GM12878 (cell line): ENCODE measurements around the gene MATN3. TPM values are rescaled to one million over a fixed set of nuclear protein-coding genes. Genes with fewer than 3 reads are reported as not detected.

Source experiments
- ATAC-seq: fragments of 200-7000 bp; cut with Tn5 transposase; 3 replicates; pipeline ENCODE4 v1.9.1; 2020; ENCODE audit warnings: mild to moderate bottlenecking, moderate library complexity
- BruUV-seq: library from RNA; stranded (reverse); fragments of 400-500 nt; replicated peaks from 2 replicates; lab custom pipeline; 2021; lab: Mats Ljungman, UMichigan
- CTCF ChIA-PET: fragments of 300-600 bp; sonication (Branson Sonifier 250); formaldehyde crosslinking; extraction: SDS; loops from one replicate; lab custom pipeline; 2021; ENCODE audit warnings: inconsistent platforms; lab: Yijun Ruan, JAX
- POLR2A ChIA-PET: fragments of 350-600 bp; formaldehyde crosslinking; extraction: SDS; loops from one replicate; lab custom pipeline; 2021; ENCODE audit warnings: inconsistent platforms; lab: Charles Lee
- RAD21 ChIA-PET: fragments of 300-600 bp; sonication (Branson Sonifier 250); formaldehyde crosslinking; loops from one replicate; lab custom pipeline; 2023; ENCODE audit warnings: antibody characterized with exemption; ENCODE audit not compliant: unreplicated experiment; lab: Charles Lee
- SMC1A ChIA-PET: fragments of 300-600 bp; sonication (Branson Sonifier 250); formaldehyde crosslinking; loops from one replicate; lab custom pipeline; 2023; ENCODE audit not compliant: unreplicated experiment, uncharacterized antibody; lab: Charles Lee
- DNase-seq: peaks from one replicate; pipeline ENCODE4 v3.0.0-alpha.2; 2011; ENCODE audit warnings: low read depth, low spot score
- FAIRE-seq: peaks from 3 replicates; lab custom pipeline; 2011; peaks lifted over from hg19 to GRCh38; lab: Jason Lieb, UNC
- H2AFZ ChIP-seq: 2 replicates; pipeline ENCODE4 v1.6.0; 2011; ENCODE audit warnings: low read depth, low read length, control low read depth; ENCODE audit not compliant: control insufficient read depth
- H3K27ac ChIP-seq: 2 replicates; pipeline ENCODE4 v1.5.1; 2011; ENCODE audit warnings: control low read depth; ENCODE audit not compliant: control insufficient read depth, insufficient read depth
- H3K27me3 ChIP-seq, 2 experiments: replicated peaks in 1 of 2; 2 replicates each; pipeline versions ENCODE4 v1.6.0 to v1.6.1; 2011; ENCODE audit warnings: low read length in 1 of 2; ENCODE audit not compliant: control insufficient read depth in 2 of 2, insufficient read depth in 2 of 2
- H3K36me3 ChIP-seq, 2 experiments: 2 replicates each; pipeline ENCODE4 v1.5.1; 2011; ENCODE audit warnings: low read length in 1 of 2; ENCODE audit not compliant: control insufficient read depth in 2 of 2, insufficient read depth in 2 of 2
- H3K4me1 ChIP-seq: 2 replicates; pipeline ENCODE4 v1.6.1; 2011; ENCODE audit warnings: mild to moderate bottlenecking, low read length, moderate library complexity, mixed read lengths; ENCODE audit not compliant: control insufficient read depth, insufficient read depth
- H3K4me2 ChIP-seq: 2 replicates; pipeline ENCODE4 v1.6.0; 2011; ENCODE audit warnings: control low read depth; ENCODE audit not compliant: control insufficient read depth, insufficient read depth
- H3K4me3 ChIP-seq: fragments of 200-600 bp; sonication (generic); 2 replicates; pipeline ENCODE4 v1.5.1; 2016
- H3K79me2 ChIP-seq: 2 replicates; pipeline ENCODE4 v1.6.0; 2011; ENCODE audit warnings: low read length; ENCODE audit not compliant: control insufficient read depth, insufficient read depth
- H3K9ac ChIP-seq: 2 replicates; pipeline ENCODE4 v1.8.0; 2011; ENCODE audit warnings: low read length, control low read depth, mixed read lengths; ENCODE audit not compliant: control insufficient read depth, insufficient read depth
- H3K9me3 ChIP-seq: replicated peaks from 3 replicates; pipeline ENCODE4 v1.5.1; 2011; ENCODE audit warnings: mild to moderate bottlenecking, low read length; ENCODE audit not compliant: control insufficient read depth, insufficient read depth
- H4K20me1 ChIP-seq: 2 replicates; pipeline ENCODE4 v1.6.0; 2011; ENCODE audit not compliant: control insufficient read depth, insufficient read depth
- HDAC2 ChIP-seq: fragments of 200-600 bp; sonication (generic); IDR thresholded peaks from 2 replicates; pipeline ENCODE4 v1.6.1; 2017
- MTA2 ChIP-seq: fragments of 450-650 bp; IDR thresholded peaks from 2 replicates; pipeline ENCODE4 v1.6.1; 2016; ENCODE audit warnings: low read depth, mild to moderate bottlenecking, moderate library complexity
- NFXL1 ChIP-seq: fragments of 450-650 bp; IDR thresholded peaks from 2 replicates; pipeline ENCODE4 v1.6.1; 2017; ENCODE audit warnings: antibody characterized with exemption, mild to moderate bottlenecking, borderline replicate concordance
- NFYB ChIP-seq: IDR thresholded peaks from 2 replicates; pipeline ENCODE4 v1.6.1; 2011; ENCODE audit warnings: low read depth, mild to moderate bottlenecking, low read length, improper control_type of control experiment, moderate library complexity; ENCODE audit not compliant: insufficient read depth
- NR2C1 ChIP-seq: fragments of 450-650 bp; IDR thresholded peaks from 2 replicates; pipeline ENCODE4 v1.6.1; 2017; ENCODE audit warnings: antibody characterized with exemption, mild to moderate bottlenecking, moderate library complexity
- POLR2AphosphoS5 ChIP-seq: IDR thresholded peaks from 2 replicates; pipeline ENCODE4 v1.6.1; 2011; ENCODE audit warnings: mild to moderate bottlenecking, low read length, inconsistent platforms
- RB1 ChIP-seq: fragments of 450-650 bp; formaldehyde crosslinking; IDR thresholded peaks from 2 replicates; pipeline ENCODE4 v1.6.1; 2017; ENCODE audit warnings: mild to moderate bottlenecking, borderline replicate concordance
- RBBP5 ChIP-seq: fragments of 200-600 bp; sonication (generic); conservative IDR thresholded peaks from 2 replicates; pipeline ENCODE4 v1.6.1; 2016
- SUZ12 ChIP-seq: fragments of 200-600 bp; sonication (generic); IDR thresholded peaks from one replicate; pipeline ENCODE4 v1.6.1; 2018; ENCODE audit warnings: antibody characterized with exemption, mild to moderate bottlenecking; ENCODE audit not compliant: unreplicated experiment
- TCF7 ChIP-seq: IDR thresholded peaks from 2 replicates; pipeline ENCODE4 v1.6.1; 2014; ENCODE audit warnings: antibody characterized with exemption, borderline replicate concordance
- ZBTB4 ChIP-seq: fragments of 450-650 bp; formaldehyde crosslinking; IDR thresholded peaks from 2 replicates; pipeline ENCODE4 v1.4.0; 2022; ENCODE audit warnings: mild to moderate bottlenecking, moderate library complexity
- ZNF384 ChIP-seq: IDR thresholded peaks from 2 replicates; pipeline ENCODE4 v1.6.1; 2012; ENCODE audit warnings: low read depth, mild to moderate bottlenecking, low read length, improper control_type of control experiment, borderline replicate concordance
- WGBS: methylation state at CpG from one replicate; pipeline ENCODE4 v1.1.6; 2016; ENCODE audit warnings: low lambda C conversion rate; ENCODE audit not compliant: insufficient replicate concordance, insufficient coverage; ENCODE audit errors: missing lambda C conversion rate; 5-methylcytosine and 5-hydroxymethylcytosine counted together
- in situ Hi-C: fragments of 300-500 bp; cut with MboI; formaldehyde crosslinking; loops from 9 replicates; pipeline ENCODE4 v1.14.3; 2018; ENCODE audit warnings: mixed read lengths
- intact Hi-C: fragments of 100-400 bp; cut with micrococcal nuclease; formaldehyde crosslinking; loops from one replicate; pipeline ENCODE4 v1.14.2; 2022; ENCODE audit not compliant: unreplicated experiment
- polyA plus RNA-seq, 11 experiments: library from polyadenylated mRNA; depleted of rRNA in 4 of 11; unstranded in 6 of 11; stranded (reverse) in 5 of 11; fragments of >200 nt; fragmentation: Nextera tagmentation in 4 of 11; fragmentation: Illumina TruSeq in 1 of 11; extraction: Ambion mirVana in 4 of 11; extraction: Trizol in 1 of 11; gene quantifications; 1 replicate in 1 of 11; 2 replicates in 10 of 11; pipeline versions ENCODE4 v1.2.1 to v1.2.3, GENCODE V29; 2011 to 2016; ENCODE audit warnings: inconsistent platforms in 2 of 11, missing spikeins in 2 of 11, low read depth in 1 of 11
- total RNA-seq, 4 experiments: library from RNA; depleted of rRNA in 3 of 4; stranded (reverse); fragments of >200 nt in 3 of 4; fragmentation: Illumina TruSeq in 1 of 4; extraction: Trizol in 1 of 4; gene quantifications; 2 replicates each; pipeline versions ENCODE4 v1.2.1 to v1.2.3, GENCODE V29; 2013 to 2021
- TF ChIP-seq, protein P1 (sequence below): fragments of 450-650 bp; formaldehyde crosslinking; IDR thresholded peaks from 2 replicates; pipeline ENCODE4 v1.5.0; 2022; ENCODE audit warnings: mild to moderate bottlenecking, missing genetic modification characterization
- TF ChIP-seq, protein P2 (sequence below): fragments of 150-350 bp; IDR thresholded peaks from 2 replicates; pipeline ENCODE4 v1.6.1; 2014; ENCODE audit warnings: mild to moderate bottlenecking, low read depth, low read length
- TF ChIP-seq, protein P3 (sequence below): IDR thresholded peaks from 2 replicates; pipeline ENCODE4 v1.6.1; 2011; ENCODE audit warnings: low read depth, low read length, improper control_type of control experiment, borderline replicate concordance

MATN3 gene
- total and polyA plus RNA-seq, 10 of the 15 experiments (the other 5 are each of a cell fraction or from before 2014, with no cell fraction given) = 0.09 TPM; not detected in 9

DNA sequence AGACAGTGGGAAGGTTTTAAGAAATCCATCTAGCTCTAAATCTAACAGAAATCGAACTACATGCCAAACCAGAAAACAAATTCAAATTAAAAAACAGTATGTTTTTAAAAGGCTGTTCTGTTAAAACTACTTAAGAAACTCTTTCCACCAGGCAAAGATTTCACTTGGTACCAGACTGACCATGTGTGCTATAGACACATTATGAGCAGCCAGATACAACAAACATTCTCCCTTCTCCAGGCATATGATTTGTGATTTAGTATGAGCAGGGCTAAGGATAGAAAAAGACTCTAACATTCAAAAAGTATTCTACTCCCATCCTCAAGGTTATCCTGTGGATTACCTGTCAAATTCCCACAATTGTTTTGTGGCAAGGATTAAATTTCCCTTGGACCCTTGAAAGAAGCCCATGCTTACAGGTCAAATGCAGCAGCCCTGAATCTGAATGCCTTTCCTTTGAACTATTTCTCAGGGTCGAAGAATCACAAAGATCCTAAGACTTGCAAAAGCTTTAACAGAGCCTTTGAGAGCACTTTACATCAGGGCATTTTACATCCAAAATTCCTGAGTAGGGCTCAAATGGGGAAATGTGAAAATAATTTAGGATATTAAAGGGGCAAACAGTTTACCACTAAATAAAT lies 68.1 kb downstream of the MATN3 start:
- ChIA-PET POLR2A (no interaction called here), CTCF (interaction anchor here (1.2 kb wide), 1 partner anchor 11 kb away, joined by 4 read pairs; no protein-coding TSS in a partner anchor), RAD21 (interaction anchor here (0.6 to 1.0 kb wide), 2 partner anchors 11 to 158 kb away, joined by 3 to 4 read pairs; no protein-coding TSS in a partner anchor), SMC1A (interaction anchor here (1.6 to 2.7 kb wide), 2 partner anchors 9 to 17 kb away, joined by 7 to 9 read pairs; no protein-coding TSS in a partner anchor)
- in situ Hi-C loops = no loop called here
- 87% methylated on average over 2 of the region's 2 CpGs for WGBS
- Histone ChIP-seq H3K9ac (no peak overlapping the region), H3K9me3 (no peaks in the 10 kb centered on the region)
- DNase-seq = no peak
- TF ChIP-seq, protein P1, sequence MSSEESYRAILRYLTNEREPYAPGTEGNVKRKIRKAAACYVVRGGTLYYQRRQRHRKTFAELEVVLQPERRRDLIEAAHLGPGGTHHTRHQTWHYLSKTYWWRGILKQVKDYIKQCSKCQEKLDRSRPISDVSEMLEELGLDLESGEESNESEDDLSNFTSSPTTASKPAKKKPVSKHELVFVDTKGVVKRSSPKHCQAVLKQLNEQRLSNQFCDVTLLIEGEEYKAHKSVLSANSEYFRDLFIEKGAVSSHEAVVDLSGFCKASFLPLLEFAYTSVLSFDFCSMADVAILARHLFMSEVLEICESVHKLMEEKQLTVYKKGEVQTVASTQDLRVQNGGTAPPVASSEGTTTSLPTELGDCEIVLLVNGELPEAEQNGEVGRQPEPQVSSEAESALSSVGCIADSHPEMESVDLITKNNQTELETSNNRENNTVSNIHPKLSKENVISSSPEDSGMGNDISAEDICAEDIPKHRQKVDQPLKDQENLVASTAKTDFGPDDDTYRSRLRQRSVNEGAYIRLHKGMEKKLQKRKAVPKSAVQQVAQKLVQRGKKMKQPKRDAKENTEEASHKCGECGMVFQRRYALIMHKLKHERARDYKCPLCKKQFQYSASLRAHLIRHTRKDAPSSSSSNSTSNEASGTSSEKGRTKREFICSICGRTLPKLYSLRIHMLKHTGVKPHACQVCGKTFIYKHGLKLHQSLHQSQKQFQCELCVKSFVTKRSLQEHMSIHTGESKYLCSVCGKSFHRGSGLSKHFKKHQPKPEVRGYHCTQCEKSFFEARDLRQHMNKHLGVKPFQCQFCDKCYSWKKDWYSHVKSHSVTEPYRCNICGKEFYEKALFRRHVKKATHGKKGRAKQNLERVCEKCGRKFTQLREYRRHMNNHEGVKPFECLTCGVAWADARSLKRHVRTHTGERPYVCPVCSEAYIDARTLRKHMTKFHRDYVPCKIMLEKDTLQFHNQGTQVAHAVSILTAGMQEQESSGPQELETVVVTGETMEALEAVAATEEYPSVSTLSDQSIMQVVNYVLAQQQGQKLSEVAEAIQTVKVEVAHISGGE = no peak
- no peak for TF ChIP-seq TCF7
- TF ChIP-seq POLR2AphosphoS5 = no peak
- TF ChIP-seq ZNF384 = no peak
- TF ChIP-seq SUZ12 = no peak
- TF ChIP-seq RB1 = no peak
- TF ChIP-seq NR2C1 = no peak
- TF ChIP-seq MTA2 = no peak
- TF ChIP-seq, protein P2, sequence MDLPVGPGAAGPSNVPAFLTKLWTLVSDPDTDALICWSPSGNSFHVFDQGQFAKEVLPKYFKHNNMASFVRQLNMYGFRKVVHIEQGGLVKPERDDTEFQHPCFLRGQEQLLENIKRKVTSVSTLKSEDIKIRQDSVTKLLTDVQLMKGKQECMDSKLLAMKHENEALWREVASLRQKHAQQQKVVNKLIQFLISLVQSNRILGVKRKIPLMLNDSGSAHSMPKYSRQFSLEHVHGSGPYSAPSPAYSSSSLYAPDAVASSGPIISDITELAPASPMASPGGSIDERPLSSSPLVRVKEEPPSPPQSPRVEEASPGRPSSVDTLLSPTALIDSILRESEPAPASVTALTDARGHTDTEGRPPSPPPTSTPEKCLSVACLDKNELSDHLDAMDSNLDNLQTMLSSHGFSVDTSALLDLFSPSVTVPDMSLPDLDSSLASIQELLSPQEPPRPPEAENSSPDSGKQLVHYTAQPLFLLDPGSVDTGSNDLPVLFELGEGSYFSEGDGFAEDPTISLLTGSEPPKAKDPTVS = no peak
- TF ChIP-seq ZBTB4 = no peak
- TF ChIP-seq, protein P3, sequence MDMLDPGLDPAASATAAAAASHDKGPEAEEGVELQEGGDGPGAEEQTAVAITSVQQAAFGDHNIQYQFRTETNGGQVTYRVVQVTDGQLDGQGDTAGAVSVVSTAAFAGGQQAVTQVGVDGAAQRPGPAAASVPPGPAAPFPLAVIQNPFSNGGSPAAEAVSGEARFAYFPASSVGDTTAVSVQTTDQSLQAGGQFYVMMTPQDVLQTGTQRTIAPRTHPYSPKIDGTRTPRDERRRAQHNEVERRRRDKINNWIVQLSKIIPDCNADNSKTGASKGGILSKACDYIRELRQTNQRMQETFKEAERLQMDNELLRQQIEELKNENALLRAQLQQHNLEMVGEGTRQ = no peak
- no peak for TF ChIP-seq RBBP5
- TF ChIP-seq NFXL1 = no peak
- no peak for TF ChIP-seq NFYB
- TF ChIP-seq HDAC2 = no peak
- TF ChIP-seq, all 136 proteins: peak for 0
- no peak for FAIRE-seq
- no peak for ATAC-seq
- H3K79me2 ChIP-seq = no peaks in the 10 kb centered on the region
- H3K4me3 ChIP-seq = no peak overlapping the region
- intact Hi-C loops = no loop called here
- no TSS peak for BruUV-seq
- H3K36me3 ChIP-seq = no peaks in the 10 kb centered on the region
- H2AFZ ChIP-seq = no peak overlapping the region
- no peak overlapping the region for H3K27ac ChIP-seq
- H3K27me3 ChIP-seq = no peaks in the 10 kb centered on the region
- no peaks in the 10 kb centered on the region for H4K20me1 ChIP-seq
- no peaks in the 10 kb centered on the region for H3K4me1 ChIP-seq
- no peak overlapping the region for H3K4me2 ChIP-seq
